GM19467 (cell line): Measurements from ENCODE around the gene INA.

Experiments used
- ATAC-seq: cut with Tn5 transposase; IDR thresholded peaks from one replicate; pipeline ENCODE4 v1.9.1; 2021; ENCODE audit warnings: mild to moderate bottlenecking, moderate library complexity; ENCODE audit not compliant: unreplicated experiment

Gene INA

DNA sequence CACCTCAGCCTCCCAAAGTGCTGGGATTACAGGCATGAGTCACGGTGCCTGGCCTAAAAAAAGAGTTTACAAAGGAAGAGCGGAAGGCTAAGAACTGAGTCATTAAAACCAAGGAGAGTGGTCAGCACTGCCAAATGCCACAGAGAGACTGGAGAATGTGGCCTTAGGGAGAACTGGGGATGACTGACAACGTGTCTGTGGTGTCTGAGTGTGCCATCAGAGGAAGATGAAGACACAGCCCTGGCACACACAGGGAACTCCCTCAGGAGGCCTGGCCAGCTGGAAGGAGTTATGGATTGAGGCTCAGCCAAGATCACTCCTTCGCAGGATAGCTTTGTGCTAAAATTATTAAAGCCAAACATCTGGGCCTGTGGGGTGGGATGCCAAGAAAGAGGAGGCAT is 3.9 kb upstream of the INA start:
- ATAC-seq: no peak

DNA sequence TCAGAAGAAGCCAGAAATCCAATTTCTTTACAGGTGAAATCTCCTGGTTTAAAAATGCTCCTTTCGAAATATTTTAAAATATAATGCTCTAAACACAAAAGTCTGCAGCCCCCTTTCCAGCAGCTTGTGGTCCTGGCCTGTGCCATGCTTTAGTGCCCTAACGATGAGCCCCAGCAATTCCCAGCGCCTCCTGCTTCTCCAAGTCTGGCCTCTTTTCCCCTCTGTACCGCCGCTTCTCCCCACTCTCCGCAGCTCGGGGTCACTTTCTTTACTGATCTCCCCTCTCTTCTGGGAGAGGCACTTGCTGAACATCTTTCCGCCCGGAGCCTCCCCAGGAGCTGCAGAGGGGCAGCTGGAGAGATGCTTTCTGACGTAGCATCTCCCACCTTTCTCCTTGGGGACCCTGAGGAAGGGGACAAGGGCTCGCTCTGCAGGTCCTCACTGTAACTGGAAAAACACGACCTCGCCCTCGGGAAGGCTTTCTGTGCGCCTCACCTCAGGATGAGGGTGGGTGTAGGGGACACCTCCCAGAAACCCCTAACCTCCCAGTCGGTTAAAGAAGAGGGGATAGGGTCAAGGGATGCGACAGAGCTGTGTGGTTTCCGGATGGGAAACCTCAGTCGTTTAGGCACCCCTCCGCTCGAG is 565 bp upstream of the INA start:
- ATAC-seq: no peak

DNA sequence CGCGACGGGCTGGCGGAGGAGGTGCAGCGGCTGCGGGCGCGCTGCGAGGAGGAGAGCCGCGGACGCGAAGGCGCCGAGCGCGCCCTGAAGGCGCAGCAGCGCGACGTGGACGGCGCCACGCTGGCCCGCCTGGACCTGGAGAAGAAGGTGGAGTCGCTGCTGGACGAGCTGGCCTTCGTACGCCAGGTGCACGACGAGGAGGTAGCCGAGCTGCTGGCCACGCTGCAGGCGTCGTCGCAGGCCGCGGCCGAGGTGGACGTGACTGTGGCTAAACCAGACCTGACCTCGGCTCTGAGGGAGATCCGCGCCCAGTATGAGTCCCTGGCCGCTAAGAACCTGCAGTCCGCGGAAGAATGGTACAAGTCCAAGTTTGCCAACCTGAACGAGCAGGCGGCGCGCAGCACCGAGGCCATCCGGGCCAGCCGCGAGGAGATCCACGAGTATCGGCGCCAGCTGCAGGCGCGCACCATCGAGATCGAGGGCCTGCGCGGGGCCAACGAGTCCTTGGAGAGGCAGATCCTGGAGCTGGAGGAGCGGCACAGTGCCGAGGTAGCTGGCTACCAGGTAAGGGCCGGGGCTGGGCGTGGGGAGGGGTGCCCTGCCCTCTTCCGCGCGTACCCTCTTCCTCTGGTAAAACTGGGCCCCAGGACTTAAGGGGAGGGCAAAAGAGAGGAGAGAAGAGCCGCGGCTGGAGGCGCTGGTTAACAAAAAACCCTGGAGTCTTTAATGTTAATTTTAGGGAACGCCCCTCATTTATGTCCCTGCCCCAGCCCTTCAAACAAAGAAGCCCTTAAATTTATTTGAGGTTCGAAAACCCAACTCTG is 987 bp downstream of the INA start:
- no peak for ATAC-seq

GRCh38 chr10:103278537-103278823 is 1.5 kb downstream of the INA start:
- ATAC-seq: no peak

- ATAC-seq: no peak
Measured at GRCh38 chr10:103278862-103279298, 1.9 kb downstream of the INA start.

- ATAC-seq: no peak
Measured at GRCh38 chr10:103280031-103280430, 3.1 kb downstream of the INA start.

- ATAC-seq: no peak
Measured at GRCh38 chr10:103280506-103280905, 3.6 kb downstream of the INA start.

- no peak for ATAC-seq
Measured at GRCh38 chr10:103281753-103282152, 4.8 kb downstream of the INA start.

- no peak for ATAC-seq
Measured at GRCh38 chr10:103282961-103283360, 6.0 kb downstream of the INA start.

DNA sequence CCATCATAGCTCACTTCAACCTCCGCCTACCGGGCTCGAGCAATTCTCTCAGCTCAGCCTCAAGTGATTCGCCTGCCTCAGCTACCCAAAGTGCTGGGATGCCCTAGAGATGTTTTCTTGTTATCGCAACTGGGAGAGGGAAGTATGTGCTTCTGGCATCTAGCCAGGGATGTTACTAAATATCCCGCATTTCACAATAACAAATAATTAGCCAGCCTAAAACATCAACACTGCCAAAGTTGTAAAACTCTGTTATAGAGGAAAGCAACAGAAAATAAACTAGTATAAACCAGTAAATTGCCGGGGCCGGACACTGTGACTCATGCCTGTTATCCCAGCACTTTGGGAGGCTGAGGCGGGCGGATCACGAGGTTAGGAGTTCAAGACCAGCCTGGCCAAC is 7.2 kb downstream of the INA start:
- no peak for ATAC-seq

DNA sequence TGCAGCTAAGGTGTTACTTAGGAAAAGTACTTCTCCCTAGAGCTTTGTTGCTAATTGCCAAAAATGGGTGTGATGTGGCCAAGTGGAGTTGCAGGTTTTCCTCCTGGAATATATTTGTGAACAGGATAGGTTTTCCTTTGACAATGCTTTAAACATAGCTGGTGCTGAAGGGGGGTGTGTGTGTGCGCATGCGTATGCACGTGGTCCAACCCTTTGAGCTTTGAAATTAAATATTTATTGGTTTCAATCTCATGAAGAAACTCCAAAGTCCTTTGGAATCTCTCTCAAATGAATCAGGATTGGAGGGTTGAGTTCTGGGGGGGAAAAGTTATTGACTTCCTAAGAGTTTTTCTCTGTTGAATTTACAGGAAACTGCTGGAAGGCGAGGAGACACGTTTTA is 11.1 kb downstream of the INA start:
- no peak for ATAC-seq

GRCh38 chr10:103291588-103291987 is 14.7 kb downstream of the INA start:
- ATAC-seq: no peak

DNA sequence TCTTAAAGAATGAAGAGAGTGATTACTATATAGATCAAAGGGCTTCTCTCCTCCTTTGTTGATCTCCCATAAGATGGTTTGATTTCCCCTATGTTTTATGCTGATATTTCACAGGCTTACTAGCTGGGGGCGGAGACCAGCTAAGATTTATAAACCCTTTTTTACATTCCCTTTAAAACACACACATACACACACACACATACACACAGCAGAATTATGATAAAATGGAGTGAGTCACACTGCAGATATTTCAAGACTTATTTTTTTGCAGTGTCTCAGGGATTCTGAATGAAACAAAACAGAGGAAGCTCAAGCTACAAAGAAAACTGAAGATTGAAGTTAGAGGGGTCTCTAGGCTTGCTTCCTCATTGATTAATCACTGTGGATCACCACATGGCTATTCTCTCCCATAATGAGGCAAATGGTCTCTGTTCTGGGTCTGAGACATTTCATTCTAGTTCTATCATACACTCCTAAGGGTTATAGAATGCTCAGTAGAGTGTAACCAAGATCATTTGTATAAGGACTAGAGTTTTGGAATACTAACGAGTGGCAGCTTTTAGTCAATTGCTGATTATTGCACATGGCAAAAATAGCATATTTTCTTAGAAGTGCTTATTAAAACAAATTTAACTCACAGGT is 18.6 kb downstream of the INA start:
- no peak for ATAC-seq

DNA sequence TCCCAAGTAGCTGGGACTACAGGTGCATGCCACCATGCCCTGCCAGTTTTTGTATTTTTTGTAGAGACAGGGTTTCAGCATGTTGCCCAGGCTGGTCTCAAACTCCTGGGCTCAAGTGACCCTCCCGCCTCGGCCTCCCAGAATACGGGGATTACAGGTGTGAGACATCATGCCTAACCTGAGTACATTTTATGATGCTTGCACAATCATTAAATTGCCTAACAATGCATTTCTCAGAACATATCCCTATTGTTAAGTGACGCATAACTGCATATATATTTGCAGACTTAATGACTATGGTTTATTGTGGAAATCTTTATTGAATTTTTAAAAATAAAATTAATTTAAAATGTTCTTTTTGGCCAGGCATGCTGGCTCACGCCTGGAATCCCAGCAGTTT is 30.7 kb downstream of the INA start:
- no peak for ATAC-seq

DNA sequence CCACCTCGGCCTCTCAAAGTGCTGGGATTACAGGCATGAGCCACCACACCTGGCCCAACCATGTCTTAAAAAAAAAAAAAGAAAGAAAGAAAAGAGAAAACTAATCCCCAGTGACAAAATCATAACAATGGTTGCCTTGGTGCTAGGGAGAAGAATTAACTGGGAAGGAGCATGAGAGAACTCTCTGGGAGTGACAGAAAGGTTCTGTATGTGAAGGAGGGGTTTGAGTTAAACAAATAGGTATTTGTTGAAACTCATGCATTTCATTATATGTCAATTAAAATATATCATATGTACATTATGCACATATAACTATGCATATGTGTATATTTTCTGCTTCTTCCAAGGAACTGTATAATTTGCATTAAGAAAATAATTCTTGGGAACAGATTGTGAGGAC is 33.3 kb downstream of the INA start:
- ATAC-seq: no peak

DNA sequence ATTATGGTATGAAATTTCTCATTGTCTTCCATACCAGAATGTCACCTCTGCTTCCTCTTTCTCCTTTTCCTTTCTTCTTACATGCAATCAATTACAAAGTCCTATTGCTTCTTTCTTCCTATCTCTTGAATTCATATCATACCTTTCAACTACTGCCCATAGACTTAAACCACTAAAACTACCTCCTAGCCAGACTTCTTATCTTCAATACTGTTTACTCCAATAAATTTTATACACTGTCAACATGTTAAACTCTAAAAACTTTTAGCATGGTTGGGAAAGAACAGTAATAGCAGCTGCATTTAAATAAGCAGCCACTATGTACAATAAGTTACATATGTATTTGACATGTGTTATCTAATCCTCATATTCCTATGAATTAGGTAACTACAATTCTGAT is 39.1 kb downstream of the INA start:
- no peak for ATAC-seq

DNA sequence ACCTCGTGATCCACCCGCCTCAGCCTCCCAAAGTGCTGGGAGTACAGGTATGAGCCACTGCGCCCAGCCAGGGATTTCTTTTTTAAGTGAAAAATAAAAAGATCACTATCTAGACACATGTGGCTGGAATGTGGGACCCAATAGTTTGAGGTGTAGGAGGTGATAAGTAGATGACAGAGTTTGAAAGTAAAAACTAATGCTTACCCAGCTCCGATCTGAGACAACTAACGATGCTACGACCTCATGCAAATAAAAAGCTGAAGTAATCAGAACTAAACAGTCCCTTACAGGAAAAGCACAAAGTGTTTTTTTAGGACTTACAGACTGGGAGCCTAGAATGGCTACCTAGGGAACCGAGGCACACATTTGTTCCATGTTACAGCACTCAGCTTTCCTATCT is 51.0 kb downstream of the INA start:
- no peak for ATAC-seq

- no peak for ATAC-seq
Measured at GRCh38 chr10:103333934-103334520, 57.1 kb downstream of the INA start.

DNA sequence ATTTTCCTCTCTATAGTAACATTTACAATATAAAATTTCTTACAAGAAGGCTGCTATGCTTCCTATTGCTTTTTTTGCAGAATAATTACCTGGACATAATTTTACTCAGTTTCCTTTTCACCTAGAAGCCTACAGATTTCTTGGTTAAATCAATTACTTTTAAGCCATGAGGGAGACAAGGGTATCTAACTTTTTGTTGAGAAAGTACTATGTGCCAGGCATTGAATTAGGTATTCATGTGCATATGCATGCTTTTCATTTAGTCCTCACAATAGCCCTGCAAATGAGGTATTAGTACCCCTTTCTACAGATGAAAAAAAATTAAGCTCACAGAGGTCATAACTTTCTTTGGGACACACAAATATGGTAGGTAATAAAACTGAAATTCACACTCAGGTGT is 57.6 kb downstream of the INA start:
- ATAC-seq: no peak

DNA sequence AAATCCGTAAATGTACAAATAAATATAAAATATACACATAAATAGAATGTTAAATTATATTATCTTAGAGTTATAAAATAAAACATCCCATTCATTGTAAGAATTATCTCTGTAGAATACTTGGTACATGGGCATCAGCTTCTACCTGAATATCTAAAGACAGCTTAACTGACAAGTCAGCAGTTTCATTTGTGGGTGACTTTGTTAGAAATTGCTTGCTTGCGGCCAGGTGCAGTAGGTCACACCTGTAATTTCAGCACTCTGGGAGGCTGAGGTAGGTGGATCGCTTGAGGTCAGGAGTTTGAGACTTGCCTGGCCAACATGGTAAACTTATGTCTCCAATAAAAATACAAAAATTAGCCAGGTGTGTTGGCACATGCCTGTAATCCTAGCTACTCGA is 59.4 kb downstream of the INA start:
- ATAC-seq: no peak
